ENCODE measurements around the gene MYO9B. TPM values are rescaled to one million over a fixed set of nuclear protein-coding genes. Genes with fewer than 3 reads are reported as not detected.
A peak's percentile ranks its signal among the peaks of the same experiment; 100 is the strongest.
"Not testable (repeated sequence)": the region's sequence is repeated elsewhere in the genome, so short reads cannot be mapped to it uniquely, and the experiment has no call there.

Gene MYO9B
- total RNA-seq, 1 donor from 2014 or later, result 77.3 TPM

GRCh38 chr19:17088552-17088951, 13.0 kb downstream of the MYO9B start:
- no peak for DNase-seq (ENCODE audit: low spot score)

- no peak for DNase-seq (ENCODE audit: low spot score)
Observed at GRCh38 chr19:17090583-17090982, 15.0 kb downstream of the MYO9B start.

DNA sequence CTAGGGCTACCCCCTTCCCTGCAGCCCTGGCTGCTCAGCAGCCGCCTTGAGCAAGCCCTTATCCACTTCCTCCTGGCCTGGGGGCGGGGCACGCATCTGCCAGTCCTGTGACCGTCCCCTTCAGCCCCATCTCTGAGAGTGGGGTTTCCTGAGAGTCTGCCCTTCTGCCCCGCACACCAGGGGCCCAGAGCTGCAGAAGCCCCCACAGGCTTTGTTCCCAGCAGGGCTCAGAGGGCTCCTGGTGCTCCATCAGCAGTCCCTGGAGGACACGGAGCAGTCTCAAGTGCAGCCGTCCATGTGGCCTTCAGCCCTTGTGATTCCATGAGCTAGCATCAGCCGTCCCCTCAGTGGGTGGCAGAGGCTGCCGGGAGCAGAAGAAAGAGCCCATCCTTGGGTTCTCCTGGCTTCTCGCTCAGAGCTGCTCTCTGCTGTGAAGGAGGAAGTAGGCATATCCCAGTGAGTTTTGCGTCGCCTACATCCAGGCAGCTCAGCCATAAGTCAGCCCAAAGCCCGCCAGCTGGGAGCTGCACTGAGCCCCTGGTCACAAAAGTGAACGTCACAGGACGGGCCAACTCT, 16.3 kb downstream of the MYO9B start:
- peak; percentile 60 for DNase-seq (ENCODE audit: low spot score)

DNA sequence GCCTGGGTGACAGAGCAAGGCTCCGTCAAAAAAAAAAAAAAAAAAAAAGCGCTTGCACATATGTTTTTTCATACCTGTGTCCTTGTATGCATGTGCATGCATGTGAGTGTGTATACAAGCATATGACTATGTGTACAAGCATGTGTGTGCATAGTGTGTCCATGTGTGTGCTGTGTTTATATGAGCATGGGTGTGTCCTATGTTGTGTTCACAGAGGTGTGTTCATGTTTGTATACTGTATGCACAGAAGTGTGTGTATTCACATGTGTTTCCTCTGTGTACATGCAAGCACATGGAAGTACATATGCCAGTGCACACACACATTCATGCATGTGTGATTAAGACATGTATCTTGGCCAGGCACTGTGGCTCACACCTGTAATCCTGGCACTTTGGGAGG, 17.1 kb downstream of the MYO9B start:
- DNase-seq (ENCODE audit: low spot score), result no peak

GRCh38 chr19:17094694-17095093, 19.1 kb downstream of the MYO9B start:
- not testable (repeated sequence) for DNase-seq (ENCODE audit: low spot score)

GRCh38 chr19:17095141-17095919, 19.8 kb downstream of the MYO9B start:
- no peak for DNase-seq (ENCODE audit: low spot score)

GRCh38 chr19:17097593-17098126, 22.1 kb downstream of the MYO9B start:
- no peak for DNase-seq (ENCODE audit: low spot score)

- no peak for DNase-seq (ENCODE audit: low spot score)
Observed at GRCh38 chr19:17098326-17098725, 22.7 kb downstream of the MYO9B start.

- DNase-seq (ENCODE audit: low spot score), result no peak
Observed at GRCh38 chr19:17101686-17102628, 26.4 kb downstream of the MYO9B start.

DNA sequence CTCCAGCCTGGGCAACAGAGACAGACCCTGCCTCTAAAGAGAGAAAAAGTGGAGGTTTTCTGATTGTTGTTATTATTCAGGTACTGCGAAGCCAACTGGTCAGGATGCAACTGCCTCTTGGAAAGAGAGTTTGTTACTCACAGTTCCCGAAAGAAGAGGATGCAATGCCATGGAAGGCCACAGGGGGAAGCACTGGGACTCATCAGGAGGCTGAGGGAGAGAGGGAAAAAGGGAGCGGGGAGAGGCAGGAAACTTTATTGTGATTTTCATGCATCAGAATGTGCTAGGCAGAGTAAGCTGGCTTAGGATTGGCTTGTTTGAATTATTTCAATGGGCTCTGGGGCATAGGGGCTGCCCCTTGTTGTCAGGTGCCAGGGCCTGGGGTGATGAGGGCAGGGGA, 27.6 kb downstream of the MYO9B start:
- DNase-seq (ENCODE audit: low spot score), result no peak

GRCh38 chr19:17104679-17105078, 29.1 kb downstream of the MYO9B start:
- DNase-seq (ENCODE audit: low spot score), result no peak

DNA sequence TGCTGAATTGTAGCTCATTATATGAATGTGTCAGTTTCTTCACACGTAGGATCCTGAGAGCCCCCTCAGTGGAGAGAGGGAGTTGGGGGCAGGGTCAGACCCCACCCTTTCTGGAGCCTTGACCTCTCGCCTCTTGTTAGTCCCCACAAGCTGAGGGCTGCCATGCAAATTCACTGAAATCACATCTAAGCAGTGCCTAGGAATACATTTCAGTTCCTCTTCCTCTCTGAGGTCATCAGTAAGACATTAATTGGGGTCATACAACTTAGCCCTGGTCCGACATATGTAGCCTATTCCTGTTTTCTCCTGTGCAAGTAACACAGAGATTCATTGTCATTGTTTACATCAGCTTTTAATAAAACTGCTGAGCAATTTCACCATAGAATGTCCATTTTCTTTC, 30.0 kb downstream of the MYO9B start:
- no peak for DNase-seq (ENCODE audit: low spot score)

DNA sequence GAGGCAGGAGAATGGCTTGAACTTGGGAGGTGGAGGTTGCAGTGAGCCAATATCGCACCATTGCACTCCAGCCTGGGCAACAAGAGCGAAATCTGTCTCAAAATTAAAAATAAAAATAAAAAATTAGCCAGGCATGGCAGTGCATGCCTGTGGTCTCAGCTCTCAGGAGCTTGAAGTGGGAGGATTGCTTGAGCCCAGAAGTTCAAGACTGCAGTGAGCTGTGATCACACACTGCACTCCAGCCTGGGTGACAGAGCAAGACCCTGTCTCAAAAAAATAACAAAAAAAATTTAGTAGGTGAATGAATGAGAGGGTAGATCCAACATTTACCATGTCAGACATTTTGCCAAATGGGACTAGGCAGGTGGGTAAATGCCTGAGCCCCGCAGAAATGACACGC, 31.4 kb downstream of the MYO9B start:
- not testable (repeated sequence) for DNase-seq (ENCODE audit: low spot score)

- DNase-seq (ENCODE audit: low spot score), result peak; percentile 89
Observed at GRCh38 chr19:17107546-17108452, 32.2 kb downstream of the MYO9B start.

- DNase-seq (ENCODE audit: low spot score), result no peak
Observed at GRCh38 chr19:17108453-17108784, 32.8 kb downstream of the MYO9B start.

DNA sequence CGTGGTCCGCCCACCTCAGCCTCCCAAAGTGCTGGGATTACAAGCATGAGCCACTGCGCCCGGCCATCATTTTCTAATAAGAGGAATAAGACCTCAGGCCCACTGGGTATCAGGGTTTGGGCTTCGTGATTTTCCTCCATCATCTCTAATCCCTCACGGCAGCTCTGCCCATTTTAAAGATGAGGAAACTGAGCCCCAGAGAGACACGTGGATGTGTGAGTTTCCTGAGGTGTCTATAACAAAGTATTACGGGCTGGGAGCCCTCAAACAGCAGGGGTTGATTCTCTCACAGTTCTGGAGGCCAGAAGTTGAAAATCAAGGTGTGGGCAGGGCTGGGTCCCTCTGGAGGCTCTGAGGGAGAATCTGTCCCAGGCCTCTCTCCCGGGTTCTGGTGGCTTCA, 33.7 kb downstream of the MYO9B start:
- no peak for DNase-seq (ENCODE audit: low spot score)

- DNase-seq (ENCODE audit: low spot score), result no peak
Observed at GRCh38 chr19:17109962-17110598, 34.5 kb downstream of the MYO9B start.

DNA sequence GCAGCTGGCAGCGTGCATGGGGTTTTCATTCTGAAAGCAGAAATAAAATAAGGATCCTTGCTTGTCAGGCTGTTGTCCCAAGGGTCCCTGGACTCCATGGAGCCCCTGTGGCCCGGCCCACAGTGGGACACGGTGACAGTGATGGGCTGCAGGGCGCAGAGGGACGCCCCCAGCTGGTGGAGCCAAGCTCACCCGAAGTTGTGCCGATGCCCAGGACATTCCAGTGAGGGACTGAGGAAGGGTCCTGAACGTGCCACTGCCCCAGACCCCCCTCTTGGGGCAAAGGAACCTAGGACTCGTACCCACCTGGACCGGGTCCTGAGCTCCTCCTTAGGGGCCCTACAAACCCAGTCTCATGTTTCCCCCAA, 35.0 kb downstream of the MYO9B start:
- DNase-seq (ENCODE audit: low spot score), result no peak

GRCh38 chr19:17111766-17112165, 36.2 kb downstream of the MYO9B start:
- no peak for DNase-seq (ENCODE audit: low spot score)

DNA sequence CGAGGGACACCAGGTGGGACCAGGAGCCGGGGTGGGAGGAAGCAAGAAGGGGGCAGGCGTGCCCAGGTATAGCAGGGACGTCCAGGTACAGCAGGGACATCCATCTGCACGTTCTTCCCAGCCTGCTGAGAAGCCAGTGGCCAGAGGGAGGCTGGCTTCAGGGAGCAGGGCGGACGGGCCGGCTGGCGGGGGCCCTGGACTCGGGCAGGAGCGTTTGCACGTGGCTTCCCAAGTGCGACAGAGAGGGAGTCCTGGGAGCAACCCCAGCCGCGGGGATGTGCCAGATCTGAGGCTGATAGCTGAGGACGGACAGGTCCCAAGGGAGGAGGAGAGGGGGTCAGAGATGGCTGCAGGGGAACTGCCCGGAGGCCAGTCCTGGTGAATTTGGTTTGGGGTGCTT, 36.7 kb downstream of the MYO9B start:
- DNase-seq (ENCODE audit: low spot score), result no peak

DNA sequence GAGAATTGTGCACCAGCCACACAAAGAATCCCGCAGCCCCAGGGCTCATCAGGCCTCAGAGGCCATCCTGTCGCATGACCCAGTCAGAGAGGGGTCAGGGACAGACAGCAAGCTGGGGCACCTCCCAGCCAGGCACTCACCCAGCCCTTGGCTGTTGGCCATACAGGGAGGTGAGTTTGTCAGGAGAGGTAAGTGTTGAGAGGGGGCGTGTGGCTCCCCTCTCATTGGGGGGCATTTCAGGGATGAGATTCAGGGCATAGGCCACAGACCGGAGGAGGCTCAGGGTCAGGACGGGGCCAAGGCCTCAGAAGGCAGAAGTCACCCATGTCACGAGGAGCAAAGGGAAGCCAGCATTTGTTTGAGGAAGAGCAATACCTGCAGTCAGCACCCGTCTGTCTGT, 37.1 kb downstream of the MYO9B start:
- DNase-seq (ENCODE audit: low spot score), result no peak
